Choroid plexus epithelial cell (primary cell): ENCODE data around the gene DEFB112.

Experiments
- DNase-seq: peaks from one replicate; pipeline ENCODE4 v3.0.0-alpha.2; 2010; ENCODE audit warnings: low read depth
- H3K4me3 ChIP-seq: 2 replicates; pipeline ENCODE4 v1.5.1; 2011; ENCODE audit warnings: low read depth, mild to moderate bottlenecking, control low read depth, low read length, moderate library complexity
- CTCF ChIP-seq: conservative IDR thresholded peaks from 2 replicates; pipeline ENCODE4 v1.5.1; 2011; ENCODE audit warnings: low read depth, mild to moderate bottlenecking, control low read depth, inconsistent platforms, low read length, moderate library complexity

Gene DEFB112

GRCh38 chr6:50003139-50003538, 46.6 kb downstream of the DEFB112 start:
- no peak for DNase-seq
- H3K4me3 ChIP-seq = no peak overlapping the region
- TF ChIP-seq CTCF = no peak

DNA sequence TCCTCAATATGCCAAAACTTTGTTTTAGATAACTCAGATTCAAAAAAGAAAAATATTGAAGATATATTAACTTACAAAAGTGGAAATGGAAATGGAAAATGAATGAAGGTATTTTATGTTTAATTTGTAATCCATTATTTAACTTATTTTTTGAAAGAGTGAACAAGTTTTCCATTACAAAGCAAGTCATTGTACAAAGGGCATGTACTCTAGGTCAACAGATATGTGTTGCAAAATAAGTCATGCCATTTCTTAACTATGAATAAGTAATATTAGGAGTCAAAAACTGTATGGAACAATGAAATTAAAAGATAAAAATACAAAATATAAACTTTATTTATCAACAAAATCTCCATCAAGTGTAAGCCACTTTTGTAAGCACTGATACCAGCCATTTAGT, 54.5 kb downstream of the DEFB112 start:
- no peak for TF ChIP-seq CTCF
- no peak for DNase-seq
- H3K4me3 ChIP-seq = no peak overlapping the region
